Fibroblast of mammary gland (primary cell): ENCODE results near the gene CNDP1.

Experiments
- DNase-seq: peaks from one replicate; pipeline ENCODE4 v3.0.0-alpha.2; 2010; ENCODE audit warnings: low read depth
- H3K4me3 ChIP-seq: 2 replicates; pipeline ENCODE4 v1.5.1; 2011; ENCODE audit warnings: low read depth, mild to moderate bottlenecking, low read length, moderate library complexity; ENCODE audit not compliant: control insufficient read depth
- CTCF ChIP-seq: conservative IDR thresholded peaks from 2 replicates; pipeline ENCODE4 v1.5.1; 2011; ENCODE audit warnings: low read depth, low read length, inconsistent platforms; ENCODE audit not compliant: control insufficient read depth, insufficient read depth

CNDP1 gene

DNA sequence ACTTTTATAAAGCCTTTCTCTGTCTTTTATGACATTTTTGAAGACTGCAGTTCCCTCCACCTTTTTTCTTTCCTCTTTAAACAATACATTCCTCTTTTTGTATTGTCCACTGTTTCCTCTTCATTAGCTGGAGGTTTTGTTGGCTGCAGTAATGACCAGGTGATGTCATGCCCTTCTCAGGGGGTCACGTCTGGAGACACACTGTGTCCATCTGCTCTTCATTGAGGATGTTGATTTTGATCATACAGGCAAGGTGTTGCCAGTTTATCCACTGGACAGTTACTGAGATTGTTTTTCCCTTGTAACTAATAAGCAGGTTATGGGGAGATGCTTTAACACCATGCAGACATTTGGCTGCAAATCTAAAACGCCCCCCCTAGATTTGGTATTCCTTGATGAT is 83.2 kb downstream of the CNDP1 start:
- DNase-seq = no peak
- H3K4me3 ChIP-seq = no peak overlapping the region
- TF ChIP-seq CTCF = no peak

- TF ChIP-seq CTCF = no peak
- no peak for DNase-seq
- H3K4me3 ChIP-seq = no peak overlapping the region
These were observed 87.8 kb downstream of the CNDP1 start for GRCh38 chr18:74622072-74622471.

GRCh38 chr18:74623047-74623816 is 88.9 kb downstream of the CNDP1 start:
- DNase-seq = peak; percentile 23
- TF ChIP-seq CTCF = peak; percentile 31
- H3K4me3 ChIP-seq = no peak overlapping the region

GRCh38 chr18:74624466-74624865 is 90.2 kb downstream of the CNDP1 start:
- no peak for TF ChIP-seq CTCF
- H3K4me3 ChIP-seq = no peak overlapping the region

GRCh38 chr18:74625157-74625556 is 90.9 kb downstream of the CNDP1 start:
- no peak for TF ChIP-seq CTCF
- DNase-seq = no peak
- no peak overlapping the region for H3K4me3 ChIP-seq

More at GRCh38 chr18:74624466-74624865, 90.2 kb downstream of the CNDP1 start:
- DNase-seq = no peak

DNA sequence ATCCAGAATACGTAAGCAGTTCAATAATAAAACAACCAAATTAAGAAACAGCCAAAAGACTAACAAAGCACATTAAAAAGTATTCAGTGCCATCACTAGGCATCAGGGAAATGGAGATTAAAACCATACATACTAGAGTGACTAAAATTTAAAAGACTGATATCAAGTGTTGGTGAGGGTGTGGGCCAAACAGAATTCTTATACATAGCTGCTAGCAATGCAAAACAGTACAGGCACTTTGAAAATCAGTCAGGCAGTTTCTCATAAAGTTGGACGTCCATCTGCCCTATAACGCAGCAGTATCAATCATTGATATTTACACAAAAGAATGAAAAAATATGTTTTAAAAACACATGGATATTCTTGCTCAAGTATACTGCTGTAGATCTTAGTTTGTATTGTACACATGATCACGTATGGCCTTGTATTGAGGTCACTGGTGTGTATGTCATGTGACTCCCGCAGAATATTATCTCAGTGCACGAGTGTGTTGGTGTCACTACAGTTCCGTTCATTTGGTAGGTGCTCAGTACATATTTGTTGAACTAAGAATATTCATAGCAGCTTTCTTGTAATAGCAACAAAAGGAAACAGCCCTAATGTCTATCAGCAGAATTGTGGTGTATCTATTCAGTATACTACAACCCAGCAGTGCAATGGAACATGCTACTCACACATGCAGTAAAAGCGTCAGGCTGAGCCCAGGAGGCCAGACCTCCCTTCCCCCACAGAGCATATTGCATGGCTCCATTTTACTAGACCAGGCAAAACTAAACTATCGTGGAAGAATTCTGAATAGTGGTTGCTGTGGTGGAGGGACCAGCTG is 92.0 kb downstream of the CNDP1 start:
- no peak for DNase-seq
- H3K4me3 ChIP-seq = no peak overlapping the region
- TF ChIP-seq CTCF = no peak
